Activated B cell treated with CpG ODN at 0.5 μM for 24 hours (primary cell): ENCODE results near the gene MEGF10. TPM values are rescaled to one million over a fixed set of nuclear protein-coding genes. Genes with fewer than 3 reads are reported as not detected.

Experiments
- ATAC-seq: fragments of 200-7000 bp; cut with Tn5 transposase; one replicate; pipeline ENCODE4 v1.10.0; 2021; ENCODE audit warnings: low read depth, mild to moderate bottlenecking, moderate library complexity
- CTCF ChIA-PET: fragments of 350-600 bp; sonication (Branson Sonifier 250); formaldehyde crosslinking; loops from one replicate; lab custom pipeline; 2021; ENCODE audit warnings: antibody characterized with exemption; lab: Charles Lee
- POLR2A ChIA-PET: fragments of 350-600 bp; sonication (Branson Sonifier 250); formaldehyde crosslinking; loops from one replicate; lab custom pipeline; 2021; ENCODE audit warnings: antibody characterized with exemption; lab: Charles Lee
- DNase-seq: peaks from one replicate; pipeline ENCODE4 v3.0.0; 2022
- H3K27ac Mint-ChIP-seq: one replicate; pipeline ENCODE4 v1.8.0; 2020; ENCODE audit warnings: mixed read lengths
- H3K27me3 Mint-ChIP-seq: one replicate; pipeline ENCODE4 v1.8.0; 2021; ENCODE audit warnings: mixed read lengths
- H3K36me3 Mint-ChIP-seq: one replicate; pipeline ENCODE4 v1.8.0; 2021; ENCODE audit warnings: low read depth, mixed read lengths
- H3K4me1 Mint-ChIP-seq: one replicate; pipeline ENCODE4 v1.8.0; 2021; ENCODE audit warnings: mixed read lengths
- H3K4me3 Mint-ChIP-seq: one replicate; pipeline ENCODE4 v1.8.0; 2020; ENCODE audit warnings: mild to moderate bottlenecking, mixed read lengths
- H3K9me3 Mint-ChIP-seq: one replicate; pipeline ENCODE4 v1.8.0; 2020; ENCODE audit warnings: mixed read lengths
- intact Hi-C: fragments of 100-400 bp; cut with micrococcal nuclease; formaldehyde crosslinking; loops from one replicate; pipeline ENCODE4 v1.15.1; 2024
- total RNA-seq: library from RNA; stranded (reverse); gene quantifications from 2 replicates; pipeline ENCODE4 v1.2.3, GENCODE V29; 2022
- TF ChIP-seq, protein P1 (sequence below): fragments of 200-600 bp; IDR thresholded peaks from one replicate; pipeline ENCODE4 v1.8.0; 2022; ENCODE audit warnings: antibody characterized with exemption, mild to moderate bottlenecking

MEGF10 gene
- total RNA-seq, 1 donor from 2014 or later = not detected

DNA sequence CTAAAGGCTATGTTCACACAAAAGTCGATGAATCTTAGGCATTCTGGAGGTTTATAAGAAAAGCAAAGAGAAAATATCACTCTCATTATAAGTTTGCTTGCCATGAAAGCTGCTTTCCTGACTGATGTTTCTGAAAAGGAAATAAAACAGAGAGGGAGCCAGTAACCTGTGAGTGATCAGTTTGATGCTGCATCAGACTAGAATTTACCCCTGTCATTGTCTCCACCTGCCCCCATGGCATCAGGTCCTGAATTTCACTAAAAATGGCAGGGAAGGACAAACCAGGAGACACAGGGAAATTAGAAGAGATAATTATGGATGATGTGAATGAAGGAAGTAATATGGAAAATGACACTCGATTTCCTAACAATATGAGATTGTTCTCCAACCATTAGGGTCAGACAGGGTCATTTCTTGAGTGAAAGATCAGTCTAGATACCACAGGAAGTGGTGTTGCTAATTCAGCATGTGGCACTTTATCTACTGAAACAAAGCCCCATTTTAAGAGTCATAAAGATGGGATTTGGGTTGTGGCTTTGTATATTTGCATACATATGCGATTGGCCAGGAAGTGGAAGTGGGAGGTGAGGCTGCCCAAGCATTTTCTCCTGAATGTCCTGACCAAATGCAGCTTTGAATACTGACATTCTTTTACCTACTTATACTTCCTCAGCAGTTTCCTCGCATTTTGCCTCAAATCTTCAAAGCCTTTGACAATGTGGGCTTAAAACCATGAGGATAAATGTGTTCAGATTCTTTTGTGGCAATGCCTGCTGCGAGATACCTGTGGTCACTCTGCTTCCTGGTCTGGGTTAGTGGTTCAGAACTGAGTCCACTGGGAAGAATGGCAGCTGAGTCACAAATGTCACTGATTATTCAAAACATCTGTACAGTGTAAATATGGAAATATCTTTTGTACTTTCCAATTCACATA is 29.7 kb downstream of the MEGF10 start:
- Mint-ChIP-seq H3K4me3 (no peak overlapping the region), H3K36me3 (no peaks in the 10 kb centered on the region), H3K27ac (no peak overlapping the region), H3K9me3 (no peaks in the 10 kb centered on the region), H3K4me1 (peaks cover 10% of the 10 kb centered on the region), H3K27me3 (no peaks in the 10 kb centered on the region)
- POLR2A ChIA-PET = no interaction called here
- TF ChIP-seq, protein P1, sequence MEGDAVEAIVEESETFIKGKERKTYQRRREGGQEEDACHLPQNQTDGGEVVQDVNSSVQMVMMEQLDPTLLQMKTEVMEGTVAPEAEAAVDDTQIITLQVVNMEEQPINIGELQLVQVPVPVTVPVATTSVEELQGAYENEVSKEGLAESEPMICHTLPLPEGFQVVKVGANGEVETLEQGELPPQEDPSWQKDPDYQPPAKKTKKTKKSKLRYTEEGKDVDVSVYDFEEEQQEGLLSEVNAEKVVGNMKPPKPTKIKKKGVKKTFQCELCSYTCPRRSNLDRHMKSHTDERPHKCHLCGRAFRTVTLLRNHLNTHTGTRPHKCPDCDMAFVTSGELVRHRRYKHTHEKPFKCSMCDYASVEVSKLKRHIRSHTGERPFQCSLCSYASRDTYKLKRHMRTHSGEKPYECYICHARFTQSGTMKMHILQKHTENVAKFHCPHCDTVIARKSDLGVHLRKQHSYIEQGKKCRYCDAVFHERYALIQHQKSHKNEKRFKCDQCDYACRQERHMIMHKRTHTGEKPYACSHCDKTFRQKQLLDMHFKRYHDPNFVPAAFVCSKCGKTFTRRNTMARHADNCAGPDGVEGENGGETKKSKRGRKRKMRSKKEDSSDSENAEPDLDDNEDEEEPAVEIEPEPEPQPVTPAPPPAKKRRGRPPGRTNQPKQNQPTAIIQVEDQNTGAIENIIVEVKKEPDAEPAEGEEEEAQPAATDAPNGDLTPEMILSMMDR = no peak
- ATAC-seq = no peak
- intact Hi-C loops = no loop called here
- DNase-seq = no peak
- CTCF ChIA-PET = no interaction called here

DNA sequence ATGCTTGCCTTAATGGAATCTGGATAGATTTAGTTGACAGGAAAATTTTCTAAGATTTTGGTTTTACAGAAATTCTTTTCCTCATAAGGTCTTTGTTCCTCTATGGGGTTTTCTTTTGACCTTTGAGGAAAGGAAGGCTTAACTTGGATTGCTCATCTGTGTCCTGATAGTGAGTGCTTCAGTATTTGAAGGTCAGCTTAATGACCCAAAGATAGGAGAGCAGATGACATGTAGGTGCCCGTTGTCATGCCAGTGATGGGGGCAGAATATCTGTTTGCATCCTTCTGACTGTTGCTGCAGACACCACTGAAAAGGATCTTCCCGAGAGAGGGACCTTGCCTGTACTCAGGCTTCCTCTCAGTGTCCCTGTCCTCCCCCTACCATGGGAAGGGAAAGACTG is 30.9 kb downstream of the MEGF10 start:
- no peaks in the 10 kb centered on the region for H3K27me3 Mint-ChIP-seq
- H3K4me3 Mint-ChIP-seq = no peak overlapping the region
- no peaks in the 10 kb centered on the region for H3K9me3 Mint-ChIP-seq
- H3K27ac Mint-ChIP-seq = no peak overlapping the region
- ChIA-PET CTCF (no interaction called here), POLR2A (no interaction called here)
- no peak for DNase-seq
- H3K4me1 Mint-ChIP-seq = peaks cover 10% of the 10 kb centered on the region
- TF ChIP-seq, protein P1 = no peak
- H3K36me3 Mint-ChIP-seq = no peaks in the 10 kb centered on the region
- intact Hi-C loops = no loop called here
- no peak for ATAC-seq

GRCh38 chr5:127322403-127322802 is 31.8 kb downstream of the MEGF10 start:
- DNase-seq (no peak), ATAC-seq (no peak)
- no peaks in the 10 kb centered on the region for H3K27me3 Mint-ChIP-seq
- intact Hi-C loops = no loop called here
- H3K36me3 Mint-ChIP-seq = no peaks in the 10 kb centered on the region
- H3K4me1 Mint-ChIP-seq = peaks cover 10% of the 10 kb centered on the region
- H3K27ac Mint-ChIP-seq = no peak overlapping the region
- TF ChIP-seq, protein P1 = no peak
- no peak overlapping the region for H3K4me3 Mint-ChIP-seq
- ChIA-PET POLR2A (no interaction called here), CTCF (no interaction called here)
- no peaks in the 10 kb centered on the region for H3K9me3 Mint-ChIP-seq

- intact Hi-C loops = no loop called here
- CTCF ChIA-PET = interaction anchor here (0.9 kb wide), 1 partner anchor 8 kb away, joined by 3 read pairs; no protein-coding TSS in a partner anchor
- ATAC-seq (no peak), DNase-seq (no peak)
- no peaks in the 10 kb centered on the region for H3K9me3 Mint-ChIP-seq
- TF ChIP-seq, protein P1 = no peak
- POLR2A ChIA-PET = no interaction called here
- peaks cover 10% of the 10 kb centered on the region for H3K4me1 Mint-ChIP-seq
- no peaks in the 10 kb centered on the region for H3K36me3 Mint-ChIP-seq
- peaks cover 2% of the 10 kb centered on the region for H3K27me3 Mint-ChIP-seq
- no peak overlapping the region for H3K4me3 Mint-ChIP-seq
- H3K27ac Mint-ChIP-seq = no peak overlapping the region
Measured at GRCh38 chr5:127324756-127325155, 34.2 kb downstream of the MEGF10 start.

DNA sequence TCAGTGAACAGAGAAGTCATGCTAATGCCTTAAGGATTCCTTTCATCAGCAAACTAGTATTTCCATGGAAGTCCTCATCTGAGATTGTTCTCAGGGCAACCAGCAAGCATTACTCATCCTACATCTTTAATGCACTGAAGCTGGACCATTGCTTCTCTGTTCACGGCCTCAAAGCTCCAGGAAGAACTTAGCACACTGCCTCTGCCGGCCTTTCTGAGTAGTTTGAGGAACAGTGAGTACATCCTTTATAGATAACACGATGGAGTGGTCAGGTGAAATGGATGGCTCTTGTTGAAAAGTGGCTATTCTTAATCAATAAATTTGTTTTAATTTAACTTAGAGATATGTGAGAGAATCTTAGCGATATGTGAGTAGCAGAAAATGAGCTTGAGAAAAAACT is 35.8 kb downstream of the MEGF10 start:
- TF ChIP-seq, protein P1 = no peak
- Mint-ChIP-seq H3K4me1 (no peaks in the 10 kb centered on the region), H3K27ac (no peak overlapping the region), H3K36me3 (no peaks in the 10 kb centered on the region), H3K27me3 (peaks cover 12% of the 10 kb centered on the region), H3K4me3 (no peak overlapping the region), H3K9me3 (no peaks in the 10 kb centered on the region)
- ATAC-seq (no peak), DNase-seq (no peak)
- ChIA-PET CTCF (interaction anchor here (1.0 kb wide), 1 partner anchor 13 kb away, joined by 3 read pairs; no protein-coding TSS in a partner anchor), POLR2A (no interaction called here)
- intact Hi-C loops = no loop called here
